PC-9 (cell line): ENCODE measurements around the gene SLC38A10. TPM values are rescaled to one million over a fixed set of nuclear protein-coding genes. Genes with fewer than 3 reads are reported as not detected.
A peak's percentile ranks its signal among the peaks of the same experiment; 100 is the strongest.

Experiments
- BruUV-seq: library from RNA; stranded (reverse); fragments of 400-500 nt; replicated peaks from 2 replicates; lab custom pipeline; 2021; lab: Mats Ljungman, UMichigan
- CTCF ChIA-PET: fragments of 300-600 bp; sonication (Branson Sonifier 250); formaldehyde crosslinking; loops from one replicate; lab custom pipeline; 2022; ENCODE audit warnings: antibody characterized with exemption; lab: Charles Lee
- POLR2A ChIA-PET: fragments of 300-600 bp; sonication (Branson Sonifier 250); formaldehyde crosslinking; loops from one replicate; lab custom pipeline; 2022; ENCODE audit warnings: antibody characterized with exemption; ENCODE audit not compliant: unreplicated experiment; lab: Charles Lee
- DNase-seq, 2 experiments: peaks; one replicate each; pipeline versions ENCODE4 v3.0.0 to v3.0.0-alpha.2; 2015 to 2022; ENCODE audit warnings: mixed read lengths in 1 of 2
- H2AFZ ChIP-seq: fragments of 200-600 bp; sonication (generic); 2 replicates; pipeline ENCODE4 v1.8.1; 2017; ENCODE audit warnings: antibody characterized with exemption
- H3F3A ChIP-seq: fragments of 200-600 bp; sonication (generic); 2 replicates; pipeline ENCODE4 v1.8.1; 2017; ENCODE audit warnings: antibody characterized with exemption, mild to moderate bottlenecking, low read depth; ENCODE audit not compliant: insufficient read depth
- H3K27ac ChIP-seq: fragments of 200-600 bp; sonication (generic); 2 replicates; pipeline ENCODE4 v1.6.1; 2016; ENCODE audit warnings: mixed run types
- H3K27me3 ChIP-seq: fragments of 200-600 bp; sonication (generic); 2 replicates; pipeline ENCODE4 v1.6.1; 2016; ENCODE audit warnings: low read depth, mixed run types; ENCODE audit not compliant: insufficient read depth
- H3K36me3 ChIP-seq: fragments of 200-600 bp; sonication (generic); 2 replicates; pipeline ENCODE4 v1.6.1; 2016; ENCODE audit warnings: low read depth, mixed run types
- H3K4me1 ChIP-seq: fragments of 200-600 bp; sonication (generic); replicated peaks from 2 replicates; pipeline ENCODE4 v1.6.1; 2016; ENCODE audit warnings: mixed run types; ENCODE audit not compliant: insufficient read depth
- H3K4me2 ChIP-seq: fragments of 200-600 bp; sonication (generic); 2 replicates; pipeline ENCODE4 v1.6.1; 2017; ENCODE audit warnings: mixed run types
- H3K4me3 ChIP-seq: fragments of 200-600 bp; sonication (generic); 2 replicates; pipeline ENCODE4 v1.6.1; 2016; ENCODE audit warnings: mixed run types
- H3K79me2 ChIP-seq: fragments of 200-600 bp; sonication (generic); 2 replicates; pipeline ENCODE4 v1.6.1; 2017; ENCODE audit warnings: low read depth, mixed run types
- H3K9me2 ChIP-seq: fragments of 200-600 bp; sonication (generic); 2 replicates; pipeline ENCODE4 v1.8.1; 2017; ENCODE audit warnings: mild to moderate bottlenecking; ENCODE audit not compliant: insufficient read depth
- H3K9me3 ChIP-seq: fragments of 200-600 bp; sonication (generic); 2 replicates; pipeline ENCODE4 v1.8.1; 2016; ENCODE audit warnings: low read depth; ENCODE audit not compliant: insufficient read depth
- H4K20me1 ChIP-seq: fragments of 200-600 bp; sonication (generic); 2 replicates; pipeline ENCODE4 v1.8.1; 2017; ENCODE audit not compliant: insufficient read depth
- CTCF ChIP-seq: fragments of 200-600 bp; sonication (generic); conservative IDR thresholded peaks from 2 replicates; pipeline ENCODE4 v1.6.1; 2017; ENCODE audit warnings: mixed run types, antibody characterized with exemption, mild to moderate bottlenecking, moderate library complexity
- EZH2 ChIP-seq: fragments of 200-600 bp; sonication (generic); IDR thresholded peaks from 2 replicates; pipeline ENCODE4 v1.8.0; 2017; ENCODE audit warnings: antibody characterized with exemption, low read depth
- intact Hi-C: fragments of 100-400 bp; cut with micrococcal nuclease; formaldehyde crosslinking; loops from one replicate; pipeline ENCODE4 v1.10.0; 2022; ENCODE audit not compliant: unreplicated experiment
- total RNA-seq: library from RNA; stranded (reverse); gene quantifications from 2 replicates; pipeline ENCODE4 v1.2.3, GENCODE V29; 2021

The SLC38A10 gene
- total RNA-seq, 1 experiment from 2014 or later: 127 TPM

- Histone ChIP-seq H3F3A (peaks cover 36% of the 10 kb centered on the region), H3K9me2 (no peaks in the 10 kb centered on the region), H3K4me1 (peaks cover 62% of the 10 kb centered on the region), H3K36me3 (no peaks in the 10 kb centered on the region), H3K27me3 (no peaks in the 10 kb centered on the region), H3K9me3 (no peaks in the 10 kb centered on the region), H3K4me3 (no peak overlapping the region), H3K4me2 (no peak overlapping the region), H4K20me1 (no peaks in the 10 kb centered on the region), H3K27ac (no peak overlapping the region), H2AFZ (no peak overlapping the region), H3K79me2 (no peaks in the 10 kb centered on the region)
- no TSS peak for BruUV-seq
- TF ChIP-seq EZH2 (no peak), CTCF (no peak)
- intact Hi-C loops: no loop called here
- ChIA-PET POLR2A (no interaction called here), CTCF (no interaction called here)
- no peak for DNase-seq
These were observed 37.9 kb upstream of the SLC38A10 start for GRCh38 chr17:81332914-81333528.

- no peak overlapping the region for H2AFZ ChIP-seq
- H4K20me1 ChIP-seq: no peaks in the 10 kb centered on the region
- no peak for DNase-seq
- POLR2A ChIA-PET: interaction anchor here (0.6 kb wide), 1 partner anchor 65 kb away, joined by 3 read pairs; no protein-coding TSS in a partner anchor
- BruUV-seq: no TSS peak
- intact Hi-C loops: no loop called here
- H3K4me2 ChIP-seq: no peak overlapping the region
- no peak overlapping the region for H3K4me3 ChIP-seq
- peaks cover 70% of the 10 kb centered on the region for H3K4me1 ChIP-seq
- CTCF ChIA-PET: interaction anchor here (0.6 kb wide), 1 partner anchor 35 kb away, joined by 5 read pairs; no protein-coding TSS in a partner anchor
- H3K27me3 ChIP-seq: no peaks in the 10 kb centered on the region
- H3K27ac ChIP-seq: no peak overlapping the region
- H3K9me3 ChIP-seq: no peaks in the 10 kb centered on the region
- peaks cover 40% of the 10 kb centered on the region for H3F3A ChIP-seq
- no peak for TF ChIP-seq CTCF
- no peaks in the 10 kb centered on the region for H3K36me3 ChIP-seq
- no peaks in the 10 kb centered on the region for H3K79me2 ChIP-seq
- no peaks in the 10 kb centered on the region for H3K9me2 ChIP-seq
These were observed 37.2 kb upstream of the SLC38A10 start for GRCh38 chr17:81332118-81332834.

DNA sequence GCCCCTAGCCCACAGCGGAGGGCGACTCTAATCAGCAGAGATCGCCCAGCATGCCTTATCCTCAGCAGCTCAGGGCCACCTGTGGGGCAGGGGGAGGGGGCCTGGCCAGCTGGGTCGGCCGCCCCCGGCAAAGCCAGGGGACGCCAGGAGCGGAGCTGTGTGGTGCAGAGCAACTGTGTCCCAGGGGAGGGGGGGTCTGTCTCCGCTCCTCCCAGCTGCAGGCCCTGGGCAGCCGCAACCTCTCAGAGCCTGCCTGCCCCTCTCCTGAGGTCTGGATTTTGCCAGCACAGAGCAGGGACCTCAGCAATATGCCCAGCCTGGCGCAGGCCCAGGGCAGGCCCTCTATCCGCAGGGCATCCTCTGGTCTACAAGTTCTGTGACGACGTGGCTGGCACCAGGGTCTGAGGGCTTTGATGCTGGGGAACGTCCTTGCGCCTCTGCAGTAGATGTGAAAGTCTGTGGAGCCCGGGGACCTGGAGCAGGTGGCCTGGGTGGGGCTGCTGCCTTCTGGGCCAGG, 36.5 kb upstream of the SLC38A10 start:
- intact Hi-C loops: no loop called here
- TF ChIP-seq CTCF (no peak), EZH2 (no peak)
- Histone ChIP-seq H3K4me1 (peaks cover 73% of the 10 kb centered on the region), H3K9me2 (no peaks in the 10 kb centered on the region), H3K79me2 (no peaks in the 10 kb centered on the region), H3K36me3 (no peaks in the 10 kb centered on the region), H3K9me3 (no peaks in the 10 kb centered on the region), H3K27ac (peak overlapping the region; percentile 90; the same call in 1 of the 2 replicates), H3K4me3 (no peak overlapping the region), H3F3A (peaks cover 40% of the 10 kb centered on the region), H4K20me1 (no peaks in the 10 kb centered on the region), H3K27me3 (no peaks in the 10 kb centered on the region), H2AFZ (no peak overlapping the region), H3K4me2 (peak overlapping the region; percentile 92)
- CTCF ChIA-PET: interaction anchor here (0.6 kb wide), 1 partner anchor 36 kb away, joined by 5 read pairs; no protein-coding TSS in a partner anchor
- POLR2A ChIA-PET: interaction anchor here (0.6 kb wide), 1 partner anchor 64 kb away, joined by 3 read pairs; no protein-coding TSS in a partner anchor
- no TSS peak for BruUV-seq
- no peak for DNase-seq
